PC-9 (cell line): Measurements from ENCODE around the gene SYPL2.

Experiments used
- CTCF ChIP-seq: fragments of 200-600 bp; sonication (generic); conservative IDR thresholded peaks from 2 replicates; pipeline ENCODE4 v1.6.1; 2017; ENCODE audit warnings: mixed run types, antibody characterized with exemption, mild to moderate bottlenecking, moderate library complexity
- EZH2 ChIP-seq: fragments of 200-600 bp; sonication (generic); IDR thresholded peaks from 2 replicates; pipeline ENCODE4 v1.8.0; 2017; ENCODE audit warnings: antibody characterized with exemption, low read depth

- TF ChIP-seq CTCF (no peak), EZH2 (no peak)
Observed at GRCh38 chr1:109434484-109434883, 31.9 kb upstream of the SYPL2 start.
